Progenitor cell of endocrine pancreas (in vitro differentiated cells): ENCODE results near the gene ZNF629. TPM values are rescaled to one million over a fixed set of nuclear protein-coding genes. Genes with fewer than 3 reads are reported as not detected.

Source experiments
- DNase-seq: peaks from one replicate; pipeline ENCODE4 v3.0.0; 2021; ENCODE audit warnings: low spot score; ENCODE audit not compliant: unreplicated experiment
- H3K27ac Mint-ChIP-seq: 2 replicates; pipeline ENCODE4 v1.8.0; 2021; ENCODE audit warnings: mild to moderate bottlenecking, moderate library complexity, mixed read lengths
- H3K27me3 Mint-ChIP-seq: 2 replicates; pipeline ENCODE4 v1.8.0; 2021; ENCODE audit warnings: mixed read lengths
- H3K36me3 Mint-ChIP-seq: 2 replicates; pipeline ENCODE4 v1.8.0; 2022; ENCODE audit warnings: mixed read lengths; ENCODE audit not compliant: insufficient read depth
- H3K4me1 Mint-ChIP-seq: 2 replicates; pipeline ENCODE4 v1.8.0; 2021; ENCODE audit warnings: low read depth, mixed read lengths
- H3K4me3 Mint-ChIP-seq: 2 replicates; pipeline ENCODE4 v1.8.0; 2021; ENCODE audit warnings: low read depth, mild to moderate bottlenecking, moderate library complexity, mixed read lengths
- H3K9me3 Mint-ChIP-seq: 2 replicates; pipeline ENCODE4 v1.8.0; 2021; ENCODE audit warnings: low read depth, mixed read lengths
- total RNA-seq: library from RNA; stranded (reverse); gene quantifications from 2 replicates; pipeline ENCODE4 v1.2.1, GENCODE V29; 2021
- TF ChIP-seq, protein P1 (sequence below): fragments of 200-600 bp; sonication (generic); IDR thresholded peaks from one replicate; pipeline ENCODE4 v1.5.0; 2021; ENCODE audit warnings: antibody characterized with exemption, mild to moderate bottlenecking; ENCODE audit not compliant: unreplicated experiment

The ZNF629 gene
- total RNA-seq, 1 donor from 2014 or later: 35.0 TPM

GRCh38 chr16:30784215-30784614 lies 2.8 kb downstream of the ZNF629 start:
- Mint-ChIP-seq H3K36me3 (peaks cover 11% of the 10 kb centered on the region), H3K27ac (no peak overlapping the region), H3K4me3 (no peak overlapping the region), H3K4me1 (peaks cover 10% of the 10 kb centered on the region), H3K9me3 (no peaks in the 10 kb centered on the region), H3K27me3 (no peaks in the 10 kb centered on the region)
- DNase-seq: no peak
- TF ChIP-seq, protein P1, sequence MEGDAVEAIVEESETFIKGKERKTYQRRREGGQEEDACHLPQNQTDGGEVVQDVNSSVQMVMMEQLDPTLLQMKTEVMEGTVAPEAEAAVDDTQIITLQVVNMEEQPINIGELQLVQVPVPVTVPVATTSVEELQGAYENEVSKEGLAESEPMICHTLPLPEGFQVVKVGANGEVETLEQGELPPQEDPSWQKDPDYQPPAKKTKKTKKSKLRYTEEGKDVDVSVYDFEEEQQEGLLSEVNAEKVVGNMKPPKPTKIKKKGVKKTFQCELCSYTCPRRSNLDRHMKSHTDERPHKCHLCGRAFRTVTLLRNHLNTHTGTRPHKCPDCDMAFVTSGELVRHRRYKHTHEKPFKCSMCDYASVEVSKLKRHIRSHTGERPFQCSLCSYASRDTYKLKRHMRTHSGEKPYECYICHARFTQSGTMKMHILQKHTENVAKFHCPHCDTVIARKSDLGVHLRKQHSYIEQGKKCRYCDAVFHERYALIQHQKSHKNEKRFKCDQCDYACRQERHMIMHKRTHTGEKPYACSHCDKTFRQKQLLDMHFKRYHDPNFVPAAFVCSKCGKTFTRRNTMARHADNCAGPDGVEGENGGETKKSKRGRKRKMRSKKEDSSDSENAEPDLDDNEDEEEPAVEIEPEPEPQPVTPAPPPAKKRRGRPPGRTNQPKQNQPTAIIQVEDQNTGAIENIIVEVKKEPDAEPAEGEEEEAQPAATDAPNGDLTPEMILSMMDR: no peak

- no peak for DNase-seq
- TF ChIP-seq, protein P1: no peak
- peaks cover 14% of the 10 kb centered on the region for H3K4me1 Mint-ChIP-seq
- H3K36me3 Mint-ChIP-seq: peaks cover 11% of the 10 kb centered on the region
- no peak overlapping the region for H3K4me3 Mint-ChIP-seq
- H3K27ac Mint-ChIP-seq: no peak overlapping the region
- H3K27me3 Mint-ChIP-seq: no peaks in the 10 kb centered on the region
- no peaks in the 10 kb centered on the region for H3K9me3 Mint-ChIP-seq
Observed at GRCh38 chr16:30783280-30784109, 3.5 kb downstream of the ZNF629 start.

DNA sequence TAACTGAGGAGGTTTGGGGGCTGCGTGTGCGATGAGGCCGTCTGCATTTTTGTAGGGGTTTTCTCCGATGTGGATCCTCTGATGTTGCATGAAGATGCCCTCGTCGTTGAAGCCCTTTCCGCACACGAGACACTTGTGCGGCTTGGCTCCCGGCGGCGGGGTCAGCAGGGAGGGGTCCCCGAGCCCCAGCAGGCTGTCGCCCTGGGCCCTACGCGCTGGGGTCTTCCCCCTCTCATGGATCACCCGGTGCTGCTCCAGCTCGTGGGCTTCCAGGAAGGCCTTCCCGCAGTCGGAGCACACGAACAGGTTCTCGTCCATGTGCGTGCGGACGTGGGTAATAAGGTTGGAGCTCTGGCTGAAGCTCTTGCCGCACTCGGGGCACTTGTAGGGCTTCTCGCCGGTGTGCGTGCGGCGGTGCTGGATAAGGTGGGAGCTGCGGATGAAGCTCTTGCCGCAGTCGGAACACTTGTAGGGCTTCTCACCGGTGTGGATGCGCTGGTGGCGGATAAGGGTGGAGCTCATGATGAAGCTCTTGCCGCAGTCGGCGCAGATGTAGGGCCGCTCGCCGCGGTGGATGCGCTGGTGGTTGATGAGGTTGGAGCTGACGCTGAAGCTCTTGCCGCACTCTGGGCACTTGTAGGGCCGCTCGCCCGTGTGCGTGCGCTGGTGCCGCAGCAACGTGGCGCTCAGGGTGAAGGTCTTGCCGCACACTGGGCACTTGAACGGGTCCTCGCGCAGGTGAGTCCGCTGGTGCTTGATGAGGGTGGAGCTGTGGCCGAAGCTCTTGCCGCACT lies 4.3 kb downstream of the ZNF629 start:
- peaks cover 13% of the 10 kb centered on the region for H3K4me1 Mint-ChIP-seq
- no peak overlapping the region for H3K4me3 Mint-ChIP-seq
- H3K27ac Mint-ChIP-seq: no peak overlapping the region
- no peaks in the 10 kb centered on the region for H3K27me3 Mint-ChIP-seq
- DNase-seq: no peak
- TF ChIP-seq, protein P1: no peak
- H3K36me3 Mint-ChIP-seq: peaks cover 11% of the 10 kb centered on the region
- no peaks in the 10 kb centered on the region for H3K9me3 Mint-ChIP-seq

DNA sequence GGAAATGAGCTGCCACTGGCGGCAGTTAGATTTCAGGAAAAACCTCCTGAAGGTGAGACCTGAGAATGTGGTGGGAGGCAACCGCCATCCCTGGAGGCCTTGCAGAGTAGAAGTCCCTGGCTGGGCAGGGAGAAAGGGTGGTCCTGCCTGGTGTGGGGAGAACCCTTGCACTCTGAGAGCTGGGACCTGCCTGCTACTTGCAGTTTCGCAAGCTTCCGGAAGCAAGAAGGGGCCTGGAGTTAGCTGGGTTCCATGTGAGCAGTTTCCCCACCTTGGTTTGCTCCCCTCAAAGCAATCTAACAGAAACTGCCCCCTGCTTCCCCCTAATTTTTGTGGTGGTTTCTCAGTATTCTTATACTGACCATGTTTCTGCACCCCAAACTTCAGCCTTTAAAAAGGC lies 6.5 kb downstream of the ZNF629 start:
- H3K36me3 Mint-ChIP-seq: peaks cover 11% of the 10 kb centered on the region
- TF ChIP-seq, protein P1: no peak
- H3K9me3 Mint-ChIP-seq: no peaks in the 10 kb centered on the region
- H3K4me1 Mint-ChIP-seq: peaks cover 17% of the 10 kb centered on the region
- no peaks in the 10 kb centered on the region for H3K27me3 Mint-ChIP-seq
- H3K27ac Mint-ChIP-seq: no peak overlapping the region
- no peak for DNase-seq
- no peak overlapping the region for H3K4me3 Mint-ChIP-seq

DNA sequence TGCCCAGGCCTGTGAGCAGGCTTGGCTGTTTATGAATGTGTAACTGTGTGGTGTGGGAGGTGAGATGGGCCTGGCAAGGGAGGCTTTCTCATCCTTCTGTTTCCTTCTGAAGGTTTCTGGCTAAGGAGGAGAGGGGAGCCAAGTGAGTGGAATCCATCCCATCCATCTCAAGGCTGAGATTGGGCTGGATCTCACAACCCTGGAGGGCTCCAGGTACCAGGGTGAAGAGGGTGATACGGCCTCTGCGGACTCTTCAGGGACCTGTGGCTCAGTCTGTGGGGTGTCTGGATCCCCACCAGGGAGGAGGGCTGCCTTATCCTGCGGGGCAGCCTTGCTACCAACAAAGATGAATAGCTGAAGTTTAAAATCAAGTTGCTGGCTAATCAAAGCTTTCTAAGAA lies 7.0 kb downstream of the ZNF629 start:
- Mint-ChIP-seq H3K9me3 (no peaks in the 10 kb centered on the region), H3K27ac (no peak overlapping the region), H3K4me3 (no peak overlapping the region), H3K36me3 (peaks cover 11% of the 10 kb centered on the region), H3K27me3 (no peaks in the 10 kb centered on the region), H3K4me1 (peaks cover 19% of the 10 kb centered on the region)
- DNase-seq: no peak
- TF ChIP-seq, protein P1: no peak
